HFFc6 (cell line): ENCODE data around the gene TAL2. TPM values are rescaled to one million over a fixed set of nuclear protein-coding genes. Genes with fewer than 3 reads are reported as not detected.

Experiments used
- DNase-seq: peaks from one replicate; pipeline ENCODE4 v3.0.0-alpha.2; 2018
- H3K27ac Mint-ChIP-seq: 2 replicates; pipeline ENCODE4 v1.8.0; 2020; ENCODE audit warnings: mild to moderate bottlenecking, mixed read lengths
- H3K27me3 Mint-ChIP-seq: 2 replicates; pipeline ENCODE4 v1.8.0; 2021; ENCODE audit warnings: mild to moderate bottlenecking, moderate library complexity, mixed read lengths; ENCODE audit not compliant: insufficient read depth
- H3K36me3 Mint-ChIP-seq: 2 replicates; pipeline ENCODE4 v1.8.0; 2021; ENCODE audit warnings: low read depth, mixed read lengths
- H3K4me1 Mint-ChIP-seq: 2 replicates; pipeline ENCODE4 v1.8.0; 2020; ENCODE audit warnings: low read depth, mixed read lengths
- H3K4me3 Mint-ChIP-seq: 2 replicates; pipeline ENCODE4 v1.8.0; 2020; ENCODE audit warnings: mild to moderate bottlenecking, moderate library complexity, mixed read lengths
- H3K9me3 Mint-ChIP-seq: 2 replicates; pipeline ENCODE4 v1.8.0; 2020; ENCODE audit warnings: mild to moderate bottlenecking, mixed read lengths
- CTCF ChIP-seq: fragments of 200-600 bp; sonication (generic); IDR thresholded peaks from 2 replicates; pipeline ENCODE4 v1.5.0; 2021; ENCODE audit warnings: antibody characterized with exemption, mild to moderate bottlenecking
- total RNA-seq, 6 experiments: library from RNA; stranded (reverse); fragmentation: NEBNext Ultra II Directional; extraction: Animal tissue kit (Norgen Biotek cat#: 25700); gene quantifications; 2 replicates in 1 of 6; 3 replicates in 5 of 6; pipeline ENCODE4 v1.2.3, GENCODE V29; 2021

Gene TAL2
- total RNA-seq, 6 experiments from 2014 or later = not detected

DNA sequence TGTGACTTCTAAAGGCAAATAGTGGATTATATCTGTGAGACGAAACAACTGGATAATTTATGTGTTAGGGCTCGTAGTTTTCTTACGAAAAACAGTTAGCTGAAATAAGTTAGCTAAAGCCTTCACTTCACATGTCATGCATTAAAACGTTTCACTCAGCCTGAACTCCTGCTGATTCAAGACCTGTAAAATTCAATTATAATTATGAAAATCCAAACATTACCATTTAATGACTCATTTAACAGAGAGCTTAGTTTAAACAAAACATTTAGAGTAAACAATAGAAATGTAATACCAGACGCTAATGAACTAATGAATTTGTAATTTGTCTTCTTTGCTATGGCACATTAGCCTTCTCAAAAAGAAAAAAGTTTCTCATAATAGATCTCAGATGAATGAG lies 1.7 kb downstream of the TAL2 start:
- Mint-ChIP-seq H3K4me1 (no peaks in the 10 kb centered on the region; the same call in 1 of the 2 replicates), H3K9me3 (no peaks in the 10 kb centered on the region), H3K36me3 (no peaks in the 10 kb centered on the region), H3K27me3 (peaks cover 8% of the 10 kb centered on the region), H3K4me3 (no peak overlapping the region), H3K27ac (no peak overlapping the region)
- no peak for DNase-seq
- TF ChIP-seq CTCF = no peak

DNA sequence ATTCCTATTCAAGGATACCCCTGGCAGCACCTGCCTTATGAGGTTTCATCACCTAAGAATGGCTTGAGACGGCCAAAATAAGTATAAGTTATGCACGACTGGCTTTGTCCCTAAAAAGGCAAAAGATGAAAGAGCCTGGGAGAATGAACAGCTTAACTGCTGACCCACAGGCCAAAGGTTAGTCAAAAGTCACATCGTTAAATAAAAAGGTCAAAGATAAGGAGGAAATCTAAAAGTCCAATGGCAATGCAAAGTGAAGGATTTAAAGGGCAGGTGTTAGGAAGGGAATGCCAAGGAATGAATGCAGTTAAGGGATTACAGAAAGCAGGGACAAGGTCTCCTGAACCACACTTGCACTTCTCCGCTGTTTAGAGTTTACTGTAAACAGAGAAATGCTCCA lies 5.6 kb downstream of the TAL2 start:
- Mint-ChIP-seq H3K27ac (no peak overlapping the region), H3K27me3 (peaks cover 6% of the 10 kb centered on the region; the same call in 1 of the 2 replicates), H3K36me3 (no peaks in the 10 kb centered on the region), H3K4me1 (no peaks in the 10 kb centered on the region; the same call in 1 of the 2 replicates), H3K9me3 (no peaks in the 10 kb centered on the region), H3K4me3 (no peak overlapping the region)
- no peak for TF ChIP-seq CTCF
- no peak for DNase-seq

DNA sequence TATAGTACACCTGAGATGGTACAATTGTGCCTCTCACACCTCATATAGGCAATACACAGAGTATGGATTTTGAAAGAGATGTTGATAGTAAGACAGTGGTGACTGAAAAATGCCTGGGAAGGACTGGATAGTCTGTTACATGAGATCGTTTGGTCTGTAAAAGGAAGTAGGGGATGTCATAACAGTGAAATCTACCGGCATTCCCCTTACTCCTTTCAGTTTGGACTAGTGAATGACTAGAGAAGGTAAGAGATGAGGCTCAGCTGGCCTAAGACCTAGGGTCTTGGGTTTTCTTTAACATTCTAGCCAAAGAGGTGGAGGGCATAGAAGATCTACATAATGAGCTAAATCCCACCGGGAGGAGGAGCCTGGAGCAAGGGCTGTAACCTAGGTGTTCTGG lies 8.1 kb downstream of the TAL2 start:
- TF ChIP-seq CTCF = no peak
- H3K4me3 Mint-ChIP-seq = no peak overlapping the region
- H3K4me1 Mint-ChIP-seq = no peaks in the 10 kb centered on the region
- H3K27ac Mint-ChIP-seq = no peak overlapping the region
- peaks cover 6% of the 10 kb centered on the region; the same call in 1 of the 2 replicates for H3K27me3 Mint-ChIP-seq
- no peaks in the 10 kb centered on the region for H3K9me3 Mint-ChIP-seq
- DNase-seq = no peak
- no peaks in the 10 kb centered on the region for H3K36me3 Mint-ChIP-seq

GRCh38 chr9:105670775-105671174 lies 8.5 kb downstream of the TAL2 start:
- DNase-seq = no peak
- no peaks in the 10 kb centered on the region for H3K36me3 Mint-ChIP-seq
- no peaks in the 10 kb centered on the region for H3K4me1 Mint-ChIP-seq
- H3K27me3 Mint-ChIP-seq = peaks cover 6% of the 10 kb centered on the region; the same call in 1 of the 2 replicates
- no peak for TF ChIP-seq CTCF
- no peak overlapping the region for H3K27ac Mint-ChIP-seq
- H3K9me3 Mint-ChIP-seq = no peaks in the 10 kb centered on the region
- no peak overlapping the region for H3K4me3 Mint-ChIP-seq

DNA sequence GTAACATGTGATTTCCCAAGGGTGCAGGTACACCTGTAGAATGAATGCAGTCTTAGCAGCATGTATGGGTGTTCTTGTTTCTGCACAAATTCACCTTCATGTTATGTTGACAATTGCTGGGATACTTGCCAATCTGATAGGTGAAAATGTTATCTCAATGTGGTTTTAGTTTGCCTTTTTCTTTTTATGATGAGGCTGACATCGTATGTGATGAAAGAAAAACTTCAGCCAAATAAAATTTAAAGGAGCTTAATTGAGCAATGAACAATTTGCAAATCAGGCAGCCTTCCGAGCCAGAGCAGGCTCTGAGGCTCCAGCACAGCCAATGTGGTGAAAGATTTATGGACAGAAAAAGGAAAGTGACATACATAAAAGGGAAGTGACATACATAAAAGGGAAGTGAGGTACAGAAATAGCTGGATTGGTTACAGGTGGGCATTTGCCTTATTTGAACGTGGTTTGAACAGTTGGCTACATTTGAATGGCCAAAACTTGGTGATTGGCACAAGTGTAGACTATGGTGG lies 10.5 kb downstream of the TAL2 start:
- Mint-ChIP-seq H3K4me1 (no peaks in the 10 kb centered on the region), H3K9me3 (no peaks in the 10 kb centered on the region), H3K27me3 (peaks cover 6% of the 10 kb centered on the region; the same call in 1 of the 2 replicates), H3K27ac (no peak overlapping the region), H3K4me3 (no peak overlapping the region), H3K36me3 (no peaks in the 10 kb centered on the region)
- no peak for TF ChIP-seq CTCF
- no peak for DNase-seq
